Activated CD4-positive, alpha-beta T cell treated with anti-CD3 and anti-CD28 coated beads, Interleukin-2, Interleukin-4, amounts not matched to agents 100 ng/mL and 50 ng/mL, durations not matched to agents 16 hours and 8 hours (primary cell): ENCODE measurements around the gene DGLUCY.
A peak's percentile ranks its signal among the peaks of the same experiment; 100 is the strongest.
"Not testable (repeated sequence)": the region's sequence is repeated elsewhere in the genome, so short reads cannot be mapped to it uniquely, and the experiment has no call there.

Source experiments
- DNase-seq: peaks from one replicate; pipeline ENCODE4 v3.0.0-alpha.2; 2020; ENCODE audit warnings: low spot score

DGLUCY gene

GRCh38 chr14:91170504-91171121 is 56.7 kb downstream of the DGLUCY start:
- DNase-seq: no peak

- no peak for DNase-seq
Observed at GRCh38 chr14:91171291-91171690, 57.4 kb downstream of the DGLUCY start.

GRCh38 chr14:91173221-91173670 is 59.4 kb downstream of the DGLUCY start:
- DNase-seq: peak; percentile 81

- no peak for DNase-seq
Observed at GRCh38 chr14:91173904-91174303, 60.0 kb downstream of the DGLUCY start.

GRCh38 chr14:91175291-91176201 is 61.7 kb downstream of the DGLUCY start:
- no peak for DNase-seq

GRCh38 chr14:91177073-91178034 is 63.5 kb downstream of the DGLUCY start:
- DNase-seq: peak; percentile 79

DNA sequence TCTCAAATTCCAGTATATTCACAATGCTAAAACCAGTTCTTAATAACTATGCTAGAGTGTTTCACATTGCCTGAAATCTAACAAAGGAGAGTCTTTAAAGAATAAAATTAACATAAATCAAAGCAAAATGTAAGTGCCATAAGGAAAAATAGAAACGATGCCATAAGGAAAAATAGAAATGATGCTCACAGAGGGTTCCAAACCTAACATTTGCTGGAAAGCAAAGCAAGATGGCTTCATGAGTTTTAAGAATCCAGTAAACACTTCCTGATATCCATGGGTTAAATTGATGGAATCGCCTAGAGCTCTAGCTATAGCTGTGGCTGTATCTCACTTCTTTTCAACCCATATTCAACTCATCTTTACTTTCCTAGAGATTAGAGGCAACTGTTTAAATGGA is 66.7 kb downstream of the DGLUCY start:
- no peak for DNase-seq

DNA sequence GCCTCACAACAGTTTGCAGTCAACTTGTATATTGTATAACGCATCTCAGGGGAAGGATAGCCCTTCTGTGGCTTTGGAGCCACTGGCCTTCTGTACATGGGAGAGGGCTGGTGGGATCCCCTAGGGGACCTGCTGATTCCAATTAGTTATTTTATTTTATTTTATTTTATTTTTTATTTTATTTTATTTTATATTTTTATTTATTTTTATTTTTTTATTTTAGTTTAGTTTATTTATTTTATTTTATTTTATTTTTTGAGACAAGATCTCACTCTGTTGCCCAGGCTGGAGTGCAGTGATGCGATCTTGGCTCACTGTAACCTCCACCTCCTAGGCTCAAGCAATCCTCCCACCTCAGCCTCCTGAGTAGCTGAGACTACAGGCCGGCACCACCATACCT is 68.9 kb downstream of the DGLUCY start:
- not testable (repeated sequence) for DNase-seq

DNA sequence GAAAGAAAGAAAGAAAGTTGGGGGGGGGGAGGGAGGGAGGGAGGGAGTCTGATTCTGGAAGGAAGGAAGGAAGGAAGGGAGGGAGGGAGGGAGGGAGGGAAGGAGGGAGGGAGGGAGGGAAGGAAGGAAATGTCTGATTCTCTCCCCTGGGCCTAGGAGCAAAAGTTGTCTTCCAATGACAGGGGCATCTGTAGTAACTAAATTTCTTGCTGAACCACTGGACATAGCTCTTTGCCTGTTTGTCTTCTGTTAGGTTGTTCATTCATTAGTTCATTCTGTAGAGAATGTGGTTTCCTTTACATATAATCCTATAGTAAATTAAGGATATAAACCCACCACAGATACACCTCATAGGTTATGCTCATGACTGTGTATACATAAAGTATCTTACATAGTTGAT is 70.7 kb downstream of the DGLUCY start:
- DNase-seq: no peak

- DNase-seq: no peak
Observed at GRCh38 chr14:91185721-91186120, 71.8 kb downstream of the DGLUCY start.

GRCh38 chr14:91186515-91187066 is 72.7 kb downstream of the DGLUCY start:
- no peak for DNase-seq

DNA sequence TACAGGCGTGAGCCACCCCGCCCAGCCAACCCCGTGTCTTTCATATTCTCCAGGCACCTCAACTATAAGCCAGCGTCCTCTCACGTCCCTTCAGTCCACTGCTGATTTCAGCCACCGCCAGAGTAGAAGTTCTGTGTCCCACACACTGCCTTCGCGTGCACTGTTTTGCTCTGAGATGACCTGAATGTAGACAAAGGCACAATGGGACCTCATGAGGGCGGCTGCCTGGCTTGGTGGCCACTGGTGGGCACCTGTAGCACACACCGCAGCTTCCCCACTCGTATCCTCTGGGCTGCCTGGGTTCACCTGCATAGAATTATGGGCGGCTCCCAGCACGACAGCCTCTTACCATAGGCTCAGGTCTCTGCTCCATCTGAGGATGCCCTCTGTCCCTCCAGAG is 73.4 kb downstream of the DGLUCY start:
- no peak for DNase-seq

- no peak for DNase-seq
Observed at GRCh38 chr14:91190853-91191252, 77.0 kb downstream of the DGLUCY start.

DNA sequence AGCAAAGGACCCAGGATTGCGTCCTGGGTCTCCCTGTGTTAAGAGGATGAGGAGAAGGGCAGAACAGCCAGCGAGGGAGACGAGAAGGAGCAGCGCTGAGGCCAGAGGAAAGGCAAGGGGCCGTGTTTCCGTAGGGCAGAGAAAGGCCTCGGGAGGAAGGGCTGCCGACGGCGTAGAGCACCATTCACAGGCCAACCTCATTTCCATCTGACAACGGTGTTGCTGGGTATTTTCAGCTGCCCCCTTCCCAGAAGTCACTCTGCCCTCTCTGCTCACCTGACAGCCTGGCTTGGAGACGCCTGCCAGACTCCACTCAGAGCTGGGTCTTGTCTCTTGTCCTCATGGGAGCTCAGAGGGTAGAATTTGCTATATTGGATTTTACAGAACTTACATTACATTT is 79.2 kb downstream of the DGLUCY start:
- no peak for DNase-seq

- DNase-seq: no peak
Observed at GRCh38 chr14:91195881-91196280, 82.0 kb downstream of the DGLUCY start.

- DNase-seq: no peak
Observed at GRCh38 chr14:91197631-91198030, 83.8 kb downstream of the DGLUCY start.

DNA sequence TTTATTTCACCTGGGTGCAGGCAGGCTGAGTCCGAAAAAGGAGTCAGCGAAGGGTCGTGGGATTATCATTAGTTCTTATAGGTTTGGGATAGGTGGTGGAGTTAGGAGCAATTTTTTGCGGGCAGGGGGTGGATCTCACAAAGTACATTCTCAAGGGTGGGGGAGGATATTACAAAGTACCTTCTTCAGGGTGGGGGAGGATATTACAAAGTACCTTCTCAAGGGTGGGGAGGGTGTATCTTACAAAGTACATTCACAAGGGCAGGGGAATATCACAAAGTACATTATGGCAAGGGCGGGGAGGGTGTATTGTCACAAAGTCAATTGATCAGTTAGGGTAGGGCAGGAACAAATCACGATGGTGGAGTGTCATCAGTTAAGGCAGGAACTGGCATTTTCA is 86.9 kb downstream of the DGLUCY start:
- DNase-seq: not testable (repeated sequence)

DNA sequence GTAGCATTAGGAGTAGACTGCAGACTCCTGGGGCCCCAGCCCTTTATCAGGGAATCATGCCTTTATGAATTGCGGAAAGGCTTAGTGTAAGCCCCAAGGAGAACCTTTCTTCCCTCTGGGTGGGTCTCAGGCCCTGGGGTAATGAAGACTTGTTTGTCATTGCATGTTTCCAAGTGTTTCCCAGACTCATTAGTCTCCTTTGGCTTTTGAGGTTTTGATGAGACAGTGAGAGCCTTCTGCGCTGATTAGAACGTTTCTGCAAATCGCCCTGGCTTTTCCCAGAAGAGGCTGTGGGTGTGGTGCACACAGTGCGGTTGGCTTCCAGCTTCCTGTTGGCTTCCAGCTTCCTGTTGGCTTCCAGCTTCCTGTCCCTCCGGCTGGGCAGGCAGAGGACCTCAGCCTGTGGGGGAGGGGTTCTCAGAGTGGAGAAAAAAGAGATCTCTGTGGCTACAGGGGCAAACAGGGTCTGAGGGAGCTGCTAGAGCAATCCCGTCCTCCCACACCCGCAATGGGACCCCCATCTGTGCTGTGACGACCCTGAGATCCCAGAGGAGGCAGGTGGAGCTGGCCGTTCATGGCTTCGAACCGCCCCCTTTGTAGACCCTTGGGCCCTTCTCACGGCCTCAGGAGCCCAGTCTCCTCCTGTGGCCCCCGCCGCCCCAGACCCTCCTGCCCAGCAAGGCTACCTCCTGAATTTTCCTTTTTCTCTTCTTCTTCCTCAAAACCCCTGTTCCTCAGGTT is 88.5 kb downstream of the DGLUCY start:
- DNase-seq: no peak

DNA sequence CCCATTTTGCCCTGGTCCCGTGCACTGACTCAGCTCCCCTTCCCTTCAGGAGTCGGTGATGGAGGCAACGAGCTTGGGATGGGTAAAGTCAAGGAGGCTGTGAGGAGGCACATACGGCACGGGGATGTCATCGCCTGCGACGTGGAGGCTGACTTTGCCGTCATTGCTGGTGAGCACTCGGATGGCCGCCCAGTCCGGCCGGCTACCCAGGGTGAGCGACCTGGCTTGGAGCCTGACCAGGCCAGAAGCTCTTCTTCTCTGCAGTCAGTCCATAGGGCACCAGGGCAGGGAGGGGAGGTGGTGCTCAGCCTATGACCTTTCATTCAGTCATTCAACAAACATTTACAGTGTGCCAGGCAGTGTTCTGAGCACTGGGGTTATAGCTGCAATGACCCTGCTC is 90.8 kb downstream of the DGLUCY start:
- DNase-seq: no peak

DNA sequence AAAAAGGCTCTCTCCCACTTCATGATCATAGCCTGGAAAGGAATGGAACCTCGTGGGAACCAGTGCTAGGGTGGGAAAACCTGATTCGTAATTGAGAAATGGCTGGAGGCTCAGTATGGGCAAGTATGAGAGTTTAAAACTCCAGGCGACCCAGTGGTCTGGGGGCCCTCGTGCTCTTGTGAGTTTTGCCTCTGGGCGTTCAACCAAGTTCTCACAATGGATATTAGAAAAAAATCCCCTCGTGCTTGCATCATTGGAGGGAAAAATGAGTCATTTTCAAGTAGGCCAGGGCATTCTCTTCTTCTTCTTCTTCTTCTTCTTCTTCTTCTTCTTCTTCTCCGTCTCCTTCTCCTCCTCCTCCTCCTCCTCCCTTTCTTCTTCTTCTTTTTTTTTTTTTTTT is 91.6 kb downstream of the DGLUCY start:
- no peak for DNase-seq

- no peak for DNase-seq
Observed at GRCh38 chr14:91207008-91207407, 93.1 kb downstream of the DGLUCY start.
